Stimulated activated CD4-positive, alpha-beta T cell treated with anti-CD3 and anti-CD28 coated beads, Interleukin-12 subunit alpha, Interleukin-12 subunit beta, amount 100 ng/mL, for 4 hours (primary cell): ENCODE measurements around the gene MIER1.
"Not testable (repeated sequence)": the region's sequence is repeated elsewhere in the genome, so short reads cannot be mapped to it uniquely, and the experiment has no call there.

Source experiments
- DNase-seq: peaks from one replicate; pipeline ENCODE4 v3.0.0-alpha.2; 2020

The MIER1 gene

GRCh38 chr1:66924756-66925557 lies at the start of gene MIER1, which contains the start of gene DNAI4:
MIER1 (plus strand) TSS chr1:66924990; CDS start chr1:66925029, 39 bp downstream.
DNAI4 (minus strand) TSS chr1:66924856; CDS start chr1:66924831, 25 bp downstream.
- peak; percentile 94 for DNase-seq

DNA sequence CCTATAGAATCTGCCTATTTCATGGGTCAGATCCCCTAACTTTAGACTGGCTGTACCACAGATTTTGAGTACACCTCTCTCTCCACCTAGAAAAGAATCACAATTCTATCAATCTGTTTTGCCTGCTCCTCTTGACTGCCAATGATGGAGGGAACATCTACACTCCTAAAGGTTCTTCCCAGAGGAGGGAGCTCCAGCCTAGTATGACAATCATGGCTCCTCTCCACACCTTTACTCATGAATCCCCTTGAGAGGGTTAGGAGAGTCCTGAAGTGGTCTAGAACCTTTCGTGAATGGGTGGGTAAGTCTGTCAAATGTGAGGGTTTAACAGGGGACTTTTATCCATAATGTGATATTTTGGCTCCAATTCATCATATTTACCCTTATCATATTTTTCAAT lies 48.1 kb upstream of the MIER1 start:
- no peak for DNase-seq

- no peak for DNase-seq
Measured at GRCh38 chr1:66889030-66889429, 35.8 kb upstream of the MIER1 start.

DNA sequence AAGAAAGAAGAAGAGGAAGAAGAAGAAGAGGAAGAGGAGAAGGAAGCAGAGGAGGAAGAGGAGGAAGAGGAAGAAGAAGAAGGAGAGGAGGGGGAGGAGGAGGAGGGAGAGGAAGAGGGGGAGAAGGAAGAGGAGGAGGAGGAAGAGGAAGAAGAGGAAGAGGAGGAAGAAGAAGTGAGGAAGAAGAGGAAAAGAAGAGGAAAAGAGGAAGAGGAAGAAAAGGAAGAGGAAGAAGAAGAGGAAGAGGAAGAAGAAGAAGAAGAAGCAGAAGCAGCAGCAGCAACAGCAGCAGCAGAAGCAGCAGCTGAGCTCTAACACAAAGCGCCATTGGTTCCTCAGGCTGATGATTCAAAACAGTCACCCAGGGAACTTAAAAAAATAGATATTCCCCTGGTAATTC lies 34.2 kb upstream of the MIER1 start:
- no peak for DNase-seq

DNA sequence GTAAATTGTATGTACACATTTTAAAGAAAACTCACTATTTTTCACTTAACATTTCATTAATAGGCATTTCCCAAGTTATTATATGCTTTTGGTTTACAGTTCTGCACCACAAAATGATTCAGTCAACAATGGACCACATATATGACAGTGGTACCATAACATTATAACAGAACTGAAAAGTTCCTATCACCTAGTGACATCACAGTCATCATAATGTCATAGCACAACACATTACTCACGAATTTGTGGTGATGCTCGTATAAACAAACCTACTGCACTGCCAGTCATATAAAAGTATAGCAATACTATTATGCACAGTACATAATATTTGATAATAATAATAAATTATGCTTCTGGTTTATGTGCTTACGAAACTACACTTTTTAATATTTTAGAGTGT lies 31.1 kb upstream of the MIER1 start:
- no peak for DNase-seq

GRCh38 chr1:66915203-66915602 lies 9.6 kb upstream of the MIER1 start:
- not testable (repeated sequence) for DNase-seq

GRCh38 chr1:66916320-66916719 lies 8.5 kb upstream of the MIER1 start:
- DNase-seq = no peak

DNA sequence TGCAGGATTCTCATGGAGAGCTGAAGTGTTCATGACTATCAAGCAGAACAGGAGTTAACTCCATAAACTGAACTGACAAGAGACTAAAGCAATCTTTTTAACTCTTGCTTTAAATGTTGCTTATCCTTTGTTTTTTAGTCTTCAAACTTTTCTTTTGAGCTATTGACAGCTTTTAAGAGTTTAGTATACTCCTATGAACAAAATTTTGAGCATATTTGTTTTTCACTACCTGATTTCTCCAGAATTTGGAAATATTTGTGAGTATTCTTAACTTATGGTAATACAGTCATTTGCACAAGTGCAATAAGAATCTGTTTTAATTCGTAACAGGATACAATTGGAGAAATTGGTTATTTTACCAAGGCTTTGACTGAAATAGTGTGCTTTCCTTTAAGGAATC lies 7.3 kb upstream of the MIER1 start:
- DNase-seq = no peak

GRCh38 chr1:66919063-66919462 lies 5.7 kb upstream of the MIER1 start:
- no peak for DNase-seq

DNA sequence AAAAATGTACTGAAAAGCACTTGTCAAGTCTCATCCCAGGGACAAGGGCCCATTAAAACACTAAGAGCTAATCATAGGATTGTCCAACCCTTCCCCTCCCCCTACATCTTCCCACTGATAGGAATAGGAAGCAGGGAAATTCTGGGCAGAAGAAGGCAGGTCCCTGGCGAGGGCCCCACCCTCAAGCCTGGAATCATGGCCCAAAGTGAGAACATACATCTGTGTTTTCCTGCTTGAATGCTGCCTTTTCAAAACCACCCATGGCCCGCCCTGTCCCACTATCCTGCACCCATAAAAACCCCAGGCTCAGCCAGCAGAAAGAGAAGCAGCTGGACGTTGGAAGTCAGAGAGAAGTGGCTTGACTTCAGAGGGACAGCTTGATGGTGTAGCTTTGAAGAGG lies 5.0 kb upstream of the MIER1 start:
- no peak for DNase-seq

DNA sequence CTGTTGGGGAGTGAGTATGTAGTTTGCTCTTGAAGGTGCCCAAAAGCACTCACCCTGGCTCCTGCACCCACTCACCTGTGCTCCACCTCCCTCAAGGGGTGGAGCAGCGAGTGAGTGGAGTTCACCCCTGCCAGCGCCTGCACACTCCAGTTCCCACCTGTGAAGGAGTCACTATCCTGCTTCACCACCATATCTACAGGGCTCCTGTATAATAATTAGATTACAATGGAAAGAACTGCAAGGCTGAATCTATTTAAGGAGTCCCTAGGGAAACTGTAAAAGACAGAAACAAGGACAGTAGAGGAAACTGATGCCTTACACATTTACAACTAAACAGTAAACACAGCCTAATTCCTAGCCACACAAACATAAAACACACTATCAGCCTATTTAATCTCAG lies 4.2 kb upstream of the MIER1 start:
- no peak for DNase-seq

DNA sequence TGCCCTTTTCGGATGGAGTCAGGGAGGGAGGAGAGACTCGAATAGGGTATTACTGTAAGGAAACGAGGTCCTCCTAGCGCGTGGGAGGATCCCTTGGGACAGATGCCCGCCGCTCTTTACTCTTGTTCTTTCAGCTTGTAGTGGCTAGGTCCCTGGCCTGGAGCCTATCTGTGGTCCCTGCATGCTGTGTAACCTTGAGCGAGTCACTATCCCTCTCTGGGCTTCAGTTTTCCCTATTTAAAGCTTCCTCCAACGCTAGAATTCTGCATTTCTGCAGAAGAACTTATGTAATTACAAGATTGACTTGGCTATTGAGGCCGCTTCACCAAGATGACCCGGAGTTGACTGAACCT lies 744 bp downstream of the MIER1 start:
- DNase-seq = no peak

- no peak for DNase-seq
Measured at GRCh38 chr1:66925944-66926343, 1.2 kb downstream of the MIER1 start.

DNA sequence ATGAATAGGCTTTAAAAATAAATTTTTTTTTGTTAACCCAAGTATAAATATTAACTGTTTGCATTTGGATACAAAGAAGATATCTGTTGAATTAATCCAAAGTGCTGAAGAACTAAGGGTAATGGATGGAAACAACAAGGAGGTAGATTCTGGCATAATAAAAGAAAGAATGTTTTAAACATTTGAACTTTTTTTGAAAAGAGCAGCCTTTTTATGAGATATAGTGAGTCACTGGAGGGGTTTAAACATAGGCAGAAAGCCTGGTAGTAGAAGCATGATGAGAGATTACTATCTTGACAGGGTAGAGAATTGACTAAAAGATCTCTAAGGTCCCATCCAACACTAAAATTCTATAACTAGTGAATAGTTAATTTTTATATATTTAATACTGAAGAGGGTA lies 2.7 kb downstream of the MIER1 start:
- DNase-seq = no peak

GRCh38 chr1:66929146-66929688 lies 4.4 kb downstream of the MIER1 start:
- no peak for DNase-seq

DNA sequence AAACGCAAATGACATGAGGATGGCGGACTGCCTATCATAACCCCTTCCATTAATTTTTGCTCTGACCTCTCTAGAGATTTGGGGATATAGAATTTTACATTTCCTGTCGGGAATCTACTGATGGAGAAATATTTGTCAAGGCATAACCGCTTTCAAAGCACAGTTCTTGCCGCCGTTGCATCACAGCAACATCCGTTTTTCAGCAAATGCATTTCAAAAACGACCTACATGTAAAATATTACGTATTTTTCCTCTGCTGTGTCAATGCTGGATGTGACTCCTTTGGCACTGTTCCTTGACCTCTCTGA lies 4.9 kb downstream of the MIER1 start:
- DNase-seq = no peak

DNA sequence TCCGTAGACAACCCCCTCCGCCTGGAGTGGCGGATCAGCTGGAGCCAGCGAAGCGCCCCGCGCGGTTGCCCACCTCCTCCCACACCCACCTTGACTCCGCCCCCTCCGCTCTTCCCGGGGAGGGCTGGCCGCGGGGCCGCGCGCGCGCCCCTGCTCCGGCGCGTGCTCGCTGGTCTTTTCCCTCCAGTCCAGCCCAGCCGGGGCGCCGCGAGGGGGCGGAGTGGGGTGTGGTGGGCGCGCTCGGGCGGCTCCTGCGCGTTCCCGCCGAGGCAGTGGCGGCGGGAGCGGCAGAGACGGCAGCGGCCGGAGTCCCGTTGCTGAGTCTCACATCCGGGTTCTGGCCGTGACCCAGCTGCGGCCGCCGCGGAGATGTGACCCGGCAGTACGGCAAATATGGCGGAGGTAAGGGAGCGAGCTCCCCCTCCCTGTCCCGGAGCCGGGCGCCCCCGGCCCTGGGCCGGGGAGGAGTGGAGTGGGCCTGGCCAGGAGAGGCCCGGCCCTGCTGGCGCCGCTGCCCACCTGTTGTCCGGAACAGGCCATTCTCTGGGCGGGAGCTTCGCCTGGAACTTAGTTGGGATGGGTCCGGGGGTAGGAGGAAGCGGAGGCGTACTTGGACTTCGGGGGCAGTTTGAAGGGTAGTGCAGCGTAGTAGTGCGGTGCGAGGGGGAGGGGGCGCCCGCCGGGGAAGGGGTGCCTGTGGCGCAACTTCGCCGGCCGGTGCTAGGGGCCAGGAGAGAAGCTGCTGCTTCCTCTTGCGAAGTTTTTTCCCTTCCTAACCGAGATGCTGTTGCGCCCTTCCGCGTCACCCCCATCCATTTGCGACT lies 5.4 kb downstream of the MIER1 start:
- DNase-seq = peak; percentile 93

- no peak for DNase-seq
Measured at GRCh38 chr1:66930823-66931174, 6.0 kb downstream of the MIER1 start.

DNA sequence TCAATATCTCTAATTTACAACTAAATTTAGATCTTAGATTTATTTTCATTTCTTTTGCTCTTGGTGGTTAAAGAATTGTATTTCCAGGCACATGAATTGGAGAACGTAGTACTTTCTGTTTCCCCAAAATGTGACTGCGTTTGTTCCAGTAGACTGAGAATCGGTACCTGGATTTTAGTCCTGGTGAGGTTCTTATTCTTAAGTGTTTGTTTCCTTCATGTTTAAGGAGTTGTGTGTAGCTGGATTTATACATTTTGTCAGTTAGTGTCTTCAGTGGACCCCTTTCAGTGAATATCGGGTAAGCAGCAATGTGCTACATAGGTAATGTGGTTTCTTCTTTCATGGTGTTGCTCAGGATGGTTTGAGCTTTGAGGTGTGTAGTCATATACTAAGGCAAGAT lies 6.8 kb downstream of the MIER1 start:
- no peak for DNase-seq

GRCh38 chr1:66932291-66932690 lies 7.5 kb downstream of the MIER1 start:
- no peak for DNase-seq

- no peak for DNase-seq
Measured at GRCh38 chr1:66933887-66934700, 9.3 kb downstream of the MIER1 start.

DNA sequence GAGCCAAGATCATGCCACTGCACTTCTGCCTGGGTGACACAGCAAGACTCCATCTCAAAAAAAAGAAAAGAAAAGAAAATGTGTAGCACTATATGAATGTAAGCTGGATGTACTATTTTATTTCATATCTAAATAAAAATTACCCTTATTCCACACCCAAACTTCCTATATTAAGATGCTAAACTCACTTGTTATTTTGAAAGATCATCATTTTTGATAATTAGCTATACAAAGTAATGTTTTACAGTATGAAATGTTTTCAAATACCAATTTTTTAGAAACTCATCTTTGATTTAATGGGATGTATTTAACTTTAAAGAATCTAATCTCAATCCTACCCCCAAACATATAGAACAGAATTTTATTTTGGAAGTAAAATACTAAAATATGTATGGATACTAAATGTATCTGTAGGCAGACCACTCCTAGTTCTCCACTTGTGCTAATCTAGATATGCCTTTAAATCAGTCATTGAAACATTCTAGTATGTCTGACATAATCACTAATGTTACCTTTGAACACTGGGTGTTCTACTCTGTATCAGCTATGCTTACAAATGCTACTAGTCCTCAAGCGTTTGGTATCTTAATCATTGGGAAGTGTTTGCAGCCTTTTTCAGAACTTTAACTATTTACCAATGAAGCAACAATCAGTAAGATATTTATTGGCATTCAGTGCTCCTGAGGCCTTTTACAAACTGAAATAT lies 12.9 kb downstream of the MIER1 start:
- DNase-seq = no peak

DNA sequence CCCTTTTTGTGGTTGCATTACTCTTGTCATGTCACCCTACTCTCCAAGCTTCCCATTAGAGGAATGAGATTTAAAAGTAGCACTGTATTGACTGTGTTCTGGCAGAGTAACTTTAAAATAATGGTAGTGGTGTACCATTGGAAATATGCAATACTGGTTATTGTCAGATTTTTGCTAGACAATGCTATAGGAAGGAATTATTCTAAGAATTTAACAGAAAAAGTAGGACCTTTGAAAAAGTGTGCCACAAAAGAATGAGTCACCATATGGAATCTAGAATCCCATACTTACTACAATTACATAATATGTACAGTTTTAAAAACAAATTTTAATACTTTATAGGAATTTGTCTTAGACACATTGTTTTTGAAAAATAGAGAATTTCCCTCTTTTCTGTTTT lies 13.8 kb downstream of the MIER1 start:
- no peak for DNase-seq
